WTC11 (cell line): ENCODE data around the gene MYO15A. TPM values are rescaled to one million over a fixed set of nuclear protein-coding genes. Genes with fewer than 3 reads are reported as not detected.

Experiments used
- ATAC-seq: fragments of 200-7000 bp; cut with Tn5 transposase; 2 replicates; pipeline ENCODE4 v1.10.0; 2021; ENCODE audit warnings: mild to moderate bottlenecking, moderate library complexity
- CTCF ChIA-PET: fragments of 300-600 bp; sonication (Branson Sonifier 250); formaldehyde crosslinking; loops from one replicate; lab custom pipeline; 2021; ENCODE audit warnings: antibody characterized with exemption; lab: Charles Lee
- POLR2A ChIA-PET: fragments of 350-600 bp; sonication (Branson Sonifier 250); formaldehyde crosslinking; loops from one replicate; lab custom pipeline; 2021; ENCODE audit warnings: antibody characterized with exemption; lab: Charles Lee
- DNase-seq: peaks from one replicate; pipeline ENCODE4 v3.0.0; 2021; ENCODE audit warnings: low spot score
- H3K27ac Mint-ChIP-seq: 2 replicates; pipeline ENCODE4 v1.8.0; 2021; ENCODE audit warnings: mixed read lengths
- H3K27me3 Mint-ChIP-seq: 2 replicates; pipeline ENCODE4 v1.8.0; 2021; ENCODE audit warnings: low read depth, mild to moderate bottlenecking, moderate library complexity, mixed read lengths
- H3K36me3 Mint-ChIP-seq: 2 replicates; pipeline ENCODE4 v1.8.0; 2021; ENCODE audit warnings: mixed read lengths
- H3K4me1 Mint-ChIP-seq: 2 replicates; pipeline ENCODE4 v1.8.0; 2022; ENCODE audit warnings: mixed read lengths
- H3K4me3 Mint-ChIP-seq: 2 replicates; pipeline ENCODE4 v1.8.0; 2021; ENCODE audit warnings: mild to moderate bottlenecking, moderate library complexity, mixed read lengths
- H3K9me3 Mint-ChIP-seq: 2 replicates; pipeline ENCODE4 v1.8.0; 2021; ENCODE audit warnings: mixed read lengths
- CREB1 ChIP-seq: sonication (generic); formaldehyde crosslinking; IDR thresholded peaks from 2 replicates; pipeline ENCODE4 v1.8.0; 2023; ENCODE audit warnings: mild to moderate bottlenecking, missing genetic modification reagents
- CREM ChIP-seq: sonication (generic); formaldehyde crosslinking; IDR thresholded peaks from 2 replicates; pipeline ENCODE4 v1.8.1; 2022; ENCODE audit warnings: mild to moderate bottlenecking, missing genetic modification reagents, moderate library complexity
- GRHL2 ChIP-seq: fragments of 250-450 bp; sonication (Bioruptor Pico); IDR thresholded peaks from 2 replicates; pipeline ENCODE4 v1.8.0; 2022; ENCODE audit warnings: mild to moderate bottlenecking, moderate library complexity; ENCODE audit not compliant: insufficient replicate concordance, severe bottlenecking
- JAZF1 ChIP-seq: fragments of 250-450 bp; sonication (Bioruptor Pico); IDR thresholded peaks from 2 replicates; pipeline ENCODE4 v1.9.0; 2021; ENCODE audit warnings: moderate library complexity, mild to moderate bottlenecking, inconsistent platforms
- MXD4 ChIP-seq: fragments of 250-450 bp; sonication (Bioruptor Pico); IDR thresholded peaks from 2 replicates; pipeline ENCODE4 v1.8.0; 2021; ENCODE audit warnings: mild to moderate bottlenecking, moderate library complexity, borderline replicate concordance
- NFE2L1 ChIP-seq: sonication (generic); formaldehyde crosslinking; IDR thresholded peaks from 2 replicates; pipeline ENCODE4 v1.8.1; 2023; ENCODE audit warnings: missing genetic modification reagents
- NFYB ChIP-seq: sonication (generic); formaldehyde crosslinking; conservative IDR thresholded peaks from 2 replicates; pipeline ENCODE4 v1.8.0; 2022; ENCODE audit warnings: low read depth, missing genetic modification reagents
- RELA ChIP-seq: sonication (generic); formaldehyde crosslinking; IDR thresholded peaks from 2 replicates; pipeline ENCODE4 v1.8.1; 2022; ENCODE audit warnings: missing genetic modification reagents, mild to moderate bottlenecking, borderline replicate concordance
- SOX15 ChIP-seq: fragments of 250-450 bp; sonication (Bioruptor Pico); IDR thresholded peaks from 2 replicates; pipeline ENCODE4 v1.9.0; 2021; ENCODE audit warnings: mild to moderate bottlenecking
- SP1 ChIP-seq: sonication (generic); formaldehyde crosslinking; conservative IDR thresholded peaks from 2 replicates; pipeline ENCODE4 v1.8.1; 2022; ENCODE audit warnings: missing genetic modification reagents
- TEAD1 ChIP-seq: sonication (generic); formaldehyde crosslinking; IDR thresholded peaks from 2 replicates; pipeline ENCODE4 v1.8.0; 2022; ENCODE audit warnings: mild to moderate bottlenecking, missing genetic modification reagents
- TEAD4 ChIP-seq: sonication (generic); formaldehyde crosslinking; IDR thresholded peaks from 2 replicates; pipeline ENCODE4 v1.8.0; 2022; ENCODE audit warnings: mild to moderate bottlenecking, missing genetic modification reagents
- ZBTB21 ChIP-seq: sonication (generic); formaldehyde crosslinking; IDR thresholded peaks from 2 replicates; pipeline ENCODE4 v1.8.1; 2023; ENCODE audit warnings: mild to moderate bottlenecking, missing genetic modification reagents, borderline replicate concordance
- ZNF219 ChIP-seq: sonication (generic); formaldehyde crosslinking; IDR thresholded peaks from 2 replicates; pipeline ENCODE4 v1.8.0; 2023; ENCODE audit warnings: missing genetic modification reagents, mild to moderate bottlenecking, borderline replicate concordance
- total RNA-seq: library from RNA; stranded (reverse); gene quantifications from 3 replicates; pipeline ENCODE4 v1.2.3, GENCODE V29; 2021
- TF ChIP-seq, protein P1 (sequence below): fragments of 250-450 bp; sonication (Bioruptor Pico); IDR thresholded peaks from 2 replicates; pipeline ENCODE4 v1.8.0; 2021; ENCODE audit warnings: mild to moderate bottlenecking
- TF ChIP-seq, protein P2 (sequence below): fragments of 250-450 bp; sonication (Bioruptor Pico); IDR thresholded peaks from 2 replicates; pipeline ENCODE4 v1.9.0; 2021; ENCODE audit warnings: moderate library complexity, mild to moderate bottlenecking, inconsistent platforms, borderline replicate concordance
- TF ChIP-seq, protein P3 (sequence below): sonication (generic); formaldehyde crosslinking; IDR thresholded peaks from 2 replicates; pipeline ENCODE4 v1.8.1; 2023; ENCODE audit warnings: mild to moderate bottlenecking, missing genetic modification reagents
- TF ChIP-seq, protein P4 (sequence below): sonication (generic); formaldehyde crosslinking; IDR thresholded peaks from 2 replicates; pipeline ENCODE4 v1.8.1; 2022; ENCODE audit warnings: mild to moderate bottlenecking, missing genetic modification reagents, moderate library complexity, borderline replicate concordance
- TF ChIP-seq, protein P5 (sequence below): sonication (generic); formaldehyde crosslinking; IDR thresholded peaks from 2 replicates; pipeline ENCODE4 v1.8.0; 2023; ENCODE audit warnings: missing genetic modification reagents, mild to moderate bottlenecking, borderline replicate concordance

Gene MYO15A
- total RNA-seq, 1 experiment from 2014 or later = 2.6 TPM

DNA sequence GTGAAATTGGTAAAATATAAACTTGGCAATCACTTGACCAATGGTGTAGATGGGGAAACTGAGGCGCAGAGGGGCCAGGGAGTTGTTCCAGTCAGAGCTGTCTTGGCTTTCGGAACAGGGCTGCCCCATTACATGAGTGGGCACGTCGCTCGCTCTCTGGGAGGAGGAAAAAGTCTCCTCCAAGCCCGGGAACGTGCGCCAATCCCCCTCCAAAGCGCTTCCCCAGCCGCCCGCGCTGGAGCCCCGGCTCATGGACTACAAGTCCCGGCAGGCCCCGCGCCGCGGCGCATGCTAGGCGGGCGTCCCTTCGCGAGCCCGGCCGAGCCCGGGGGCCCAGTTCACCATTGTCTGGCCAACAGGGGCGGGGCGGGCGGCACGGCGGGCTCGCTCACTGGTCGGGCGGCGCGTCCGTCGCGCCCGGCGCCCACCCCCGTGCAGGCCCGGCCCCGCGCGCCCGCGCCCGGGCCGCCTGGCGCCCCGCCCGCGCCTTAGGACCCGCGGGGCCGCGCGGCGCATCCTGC lies 116.6 kb downstream of the MYO15A start, which contains the start of gene LLGL1:
Gene LLGL1, plus strand, starts transcription at position 515 of the 521 bp plus-strand sequence. CDS start 48 bp downstream, outside the sequence.
- Mint-ChIP-seq H3K27me3 (no peaks in the 10 kb centered on the region), H3K27ac (peak within 1 kb of the TSS; percentile 100), H3K4me3 (peak within 1 kb of the TSS; percentile 93), H3K4me1 (peaks cover 23% of the 10 kb centered on the region), H3K36me3 (no peaks in the 10 kb centered on the region), H3K9me3 (no peaks in the 10 kb centered on the region)
- peak; percentile 72 for ATAC-seq
- TF ChIP-seq, protein P1, sequence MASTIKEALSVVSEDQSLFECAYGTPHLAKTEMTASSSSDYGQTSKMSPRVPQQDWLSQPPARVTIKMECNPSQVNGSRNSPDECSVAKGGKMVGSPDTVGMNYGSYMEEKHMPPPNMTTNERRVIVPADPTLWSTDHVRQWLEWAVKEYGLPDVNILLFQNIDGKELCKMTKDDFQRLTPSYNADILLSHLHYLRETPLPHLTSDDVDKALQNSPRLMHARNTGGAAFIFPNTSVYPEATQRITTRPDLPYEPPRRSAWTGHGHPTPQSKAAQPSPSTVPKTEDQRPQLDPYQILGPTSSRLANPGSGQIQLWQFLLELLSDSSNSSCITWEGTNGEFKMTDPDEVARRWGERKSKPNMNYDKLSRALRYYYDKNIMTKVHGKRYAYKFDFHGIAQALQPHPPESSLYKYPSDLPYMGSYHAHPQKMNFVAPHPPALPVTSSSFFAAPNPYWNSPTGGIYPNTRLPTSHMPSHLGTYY (CRISPR knock-in tag) = no peak
- no peak for TF ChIP-seq CREB1 (CRISPR knock-in tag)
- TF ChIP-seq, protein P2, sequence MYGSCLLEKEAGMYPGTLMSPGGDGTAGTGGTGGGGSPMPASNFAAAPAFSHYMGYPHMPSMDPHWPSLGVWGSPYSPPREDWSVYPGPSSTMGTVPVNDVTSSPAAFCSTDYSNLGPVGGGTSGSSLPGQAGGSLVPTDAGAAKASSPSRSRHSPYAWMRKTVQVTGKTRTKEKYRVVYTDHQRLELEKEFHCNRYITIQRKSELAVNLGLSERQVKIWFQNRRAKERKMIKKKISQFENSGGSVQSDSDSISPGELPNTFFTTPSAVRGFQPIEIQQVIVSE (CRISPR knock-in tag) = no peak
- no peak for TF ChIP-seq CREM (CRISPR knock-in tag)
- TF ChIP-seq, protein P3, sequence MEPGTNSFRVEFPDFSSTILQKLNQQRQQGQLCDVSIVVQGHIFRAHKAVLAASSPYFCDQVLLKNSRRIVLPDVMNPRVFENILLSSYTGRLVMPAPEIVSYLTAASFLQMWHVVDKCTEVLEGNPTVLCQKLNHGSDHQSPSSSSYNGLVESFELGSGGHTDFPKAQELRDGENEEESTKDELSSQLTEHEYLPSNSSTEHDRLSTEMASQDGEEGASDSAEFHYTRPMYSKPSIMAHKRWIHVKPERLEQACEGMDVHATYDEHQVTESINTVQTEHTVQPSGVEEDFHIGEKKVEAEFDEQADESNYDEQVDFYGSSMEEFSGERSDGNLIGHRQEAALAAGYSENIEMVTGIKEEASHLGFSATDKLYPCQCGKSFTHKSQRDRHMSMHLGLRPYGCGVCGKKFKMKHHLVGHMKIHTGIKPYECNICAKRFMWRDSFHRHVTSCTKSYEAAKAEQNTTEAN = no peak
- TF ChIP-seq SP1 (CRISPR knock-in tag) = peak; percentile 23; the same call in 1 of the 2 replicates
- TF ChIP-seq RELA (CRISPR knock-in tag) = no peak
- no peak for TF ChIP-seq NFE2L1 (CRISPR knock-in tag)
- TF ChIP-seq ZNF219 (CRISPR knock-in tag) = no peak
- no peak for TF ChIP-seq TEAD4
- no peak for TF ChIP-seq MXD4 (CRISPR knock-in tag)
- no peak for TF ChIP-seq JAZF1 (CRISPR knock-in tag)
- TF ChIP-seq, protein P4, sequence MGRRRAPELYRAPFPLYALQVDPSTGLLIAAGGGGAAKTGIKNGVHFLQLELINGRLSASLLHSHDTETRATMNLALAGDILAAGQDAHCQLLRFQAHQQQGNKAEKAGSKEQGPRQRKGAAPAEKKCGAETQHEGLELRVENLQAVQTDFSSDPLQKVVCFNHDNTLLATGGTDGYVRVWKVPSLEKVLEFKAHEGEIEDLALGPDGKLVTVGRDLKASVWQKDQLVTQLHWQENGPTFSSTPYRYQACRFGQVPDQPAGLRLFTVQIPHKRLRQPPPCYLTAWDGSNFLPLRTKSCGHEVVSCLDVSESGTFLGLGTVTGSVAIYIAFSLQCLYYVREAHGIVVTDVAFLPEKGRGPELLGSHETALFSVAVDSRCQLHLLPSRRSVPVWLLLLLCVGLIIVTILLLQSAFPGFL = no peak
- TF ChIP-seq, protein P5, sequence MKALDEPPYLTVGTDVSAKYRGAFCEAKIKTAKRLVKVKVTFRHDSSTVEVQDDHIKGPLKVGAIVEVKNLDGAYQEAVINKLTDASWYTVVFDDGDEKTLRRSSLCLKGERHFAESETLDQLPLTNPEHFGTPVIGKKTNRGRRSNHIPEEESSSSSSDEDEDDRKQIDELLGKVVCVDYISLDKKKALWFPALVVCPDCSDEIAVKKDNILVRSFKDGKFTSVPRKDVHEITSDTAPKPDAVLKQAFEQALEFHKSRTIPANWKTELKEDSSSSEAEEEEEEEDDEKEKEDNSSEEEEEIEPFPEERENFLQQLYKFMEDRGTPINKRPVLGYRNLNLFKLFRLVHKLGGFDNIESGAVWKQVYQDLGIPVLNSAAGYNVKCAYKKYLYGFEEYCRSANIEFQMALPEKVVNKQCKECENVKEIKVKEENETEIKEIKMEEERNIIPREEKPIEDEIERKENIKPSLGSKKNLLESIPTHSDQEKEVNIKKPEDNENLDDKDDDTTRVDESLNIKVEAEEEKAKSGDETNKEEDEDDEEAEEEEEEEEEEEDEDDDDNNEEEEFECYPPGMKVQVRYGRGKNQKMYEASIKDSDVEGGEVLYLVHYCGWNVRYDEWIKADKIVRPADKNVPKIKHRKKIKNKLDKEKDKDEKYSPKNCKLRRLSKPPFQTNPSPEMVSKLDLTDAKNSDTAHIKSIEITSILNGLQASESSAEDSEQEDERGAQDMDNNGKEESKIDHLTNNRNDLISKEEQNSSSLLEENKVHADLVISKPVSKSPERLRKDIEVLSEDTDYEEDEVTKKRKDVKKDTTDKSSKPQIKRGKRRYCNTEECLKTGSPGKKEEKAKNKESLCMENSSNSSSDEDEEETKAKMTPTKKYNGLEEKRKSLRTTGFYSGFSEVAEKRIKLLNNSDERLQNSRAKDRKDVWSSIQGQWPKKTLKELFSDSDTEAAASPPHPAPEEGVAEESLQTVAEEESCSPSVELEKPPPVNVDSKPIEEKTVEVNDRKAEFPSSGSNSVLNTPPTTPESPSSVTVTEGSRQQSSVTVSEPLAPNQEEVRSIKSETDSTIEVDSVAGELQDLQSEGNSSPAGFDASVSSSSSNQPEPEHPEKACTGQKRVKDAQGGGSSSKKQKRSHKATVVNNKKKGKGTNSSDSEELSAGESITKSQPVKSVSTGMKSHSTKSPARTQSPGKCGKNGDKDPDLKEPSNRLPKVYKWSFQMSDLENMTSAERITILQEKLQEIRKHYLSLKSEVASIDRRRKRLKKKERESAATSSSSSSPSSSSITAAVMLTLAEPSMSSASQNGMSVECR (CRISPR knock-in tag) = 0 out of 2 replicates have a peak, but pooled peaks have one; percentile 17
- no peak for TF ChIP-seq SOX15 (CRISPR knock-in tag)
- TF ChIP-seq TEAD1 (CRISPR knock-in tag) = no peak
- peak; percentile 66 for TF ChIP-seq NFYB (CRISPR knock-in tag)
- no peak for TF ChIP-seq GRHL2 (CRISPR knock-in tag)
- no peak for TF ChIP-seq ZBTB21 (CRISPR knock-in tag)
- peak; percentile 98 for DNase-seq
- ChIA-PET CTCF (interaction anchor here (1.2 to 1.9 kb wide), 5 partner anchors 8 to 85 kb away, joined by 6 to 11 read pairs (median 8); no protein-coding TSS in a partner anchor), POLR2A (interaction anchor here (0.8 to 1.9 kb wide), 7 partner anchors 22 to 71 kb away, joined by 3 to 17 read pairs (median 3); partner anchors contain the start of genes ALKBH5 and MIEF2)
